Raji (cell line): ENCODE measurements around the gene MUC5AC.

ENCODE experiments used
- POLR2A ChIP-seq: IDR thresholded peaks from 2 replicates; pipeline ENCODE4 v1.6.1; 2011; ENCODE audit warnings: low read depth, low read length, control low read depth; ENCODE audit not compliant: insufficient read depth

The MUC5AC gene

DNA sequence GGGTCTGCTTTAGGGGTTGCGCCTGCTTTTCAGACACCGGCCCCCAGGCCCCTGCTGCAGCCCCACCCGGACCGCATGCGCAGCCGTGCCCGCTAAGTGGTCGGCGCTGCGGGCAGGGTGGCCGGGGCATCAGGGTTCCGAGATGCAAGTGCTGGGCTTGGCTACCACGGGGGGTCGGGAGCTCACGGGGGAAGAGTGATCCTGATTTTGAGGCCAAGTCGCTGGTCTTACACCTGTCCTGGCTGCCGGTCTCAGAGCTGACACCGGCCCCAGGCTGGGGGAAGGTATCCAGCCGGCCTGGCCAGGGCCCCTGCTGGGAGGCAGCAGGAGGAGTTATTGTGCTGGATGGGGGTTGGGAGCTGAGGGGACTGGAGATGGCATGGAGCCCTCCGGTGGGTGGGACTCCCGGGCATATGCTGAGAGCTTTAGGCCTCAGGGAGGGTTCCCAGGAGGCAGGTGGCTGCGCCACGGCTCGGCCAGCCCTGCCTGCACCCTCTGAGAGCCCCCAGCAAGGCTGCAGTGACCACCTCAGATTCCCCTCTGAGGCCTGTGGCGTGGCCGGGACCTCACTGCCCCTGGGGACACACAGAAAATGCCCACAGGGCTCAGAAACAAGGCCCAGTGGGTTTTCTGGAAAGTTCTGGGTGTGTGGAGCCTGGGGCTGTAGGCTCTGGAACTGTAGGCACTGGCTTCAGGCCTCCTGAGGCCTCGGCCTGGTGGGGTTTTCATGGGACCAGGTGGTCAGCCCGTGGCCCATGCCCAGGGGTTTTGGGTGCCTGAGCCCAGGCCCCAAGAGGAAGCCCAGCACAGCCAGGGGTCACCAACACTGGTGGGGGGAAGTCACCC lies 4.4 kb upstream of the MUC5AC start:
- TF ChIP-seq POLR2A: no peak

DNA sequence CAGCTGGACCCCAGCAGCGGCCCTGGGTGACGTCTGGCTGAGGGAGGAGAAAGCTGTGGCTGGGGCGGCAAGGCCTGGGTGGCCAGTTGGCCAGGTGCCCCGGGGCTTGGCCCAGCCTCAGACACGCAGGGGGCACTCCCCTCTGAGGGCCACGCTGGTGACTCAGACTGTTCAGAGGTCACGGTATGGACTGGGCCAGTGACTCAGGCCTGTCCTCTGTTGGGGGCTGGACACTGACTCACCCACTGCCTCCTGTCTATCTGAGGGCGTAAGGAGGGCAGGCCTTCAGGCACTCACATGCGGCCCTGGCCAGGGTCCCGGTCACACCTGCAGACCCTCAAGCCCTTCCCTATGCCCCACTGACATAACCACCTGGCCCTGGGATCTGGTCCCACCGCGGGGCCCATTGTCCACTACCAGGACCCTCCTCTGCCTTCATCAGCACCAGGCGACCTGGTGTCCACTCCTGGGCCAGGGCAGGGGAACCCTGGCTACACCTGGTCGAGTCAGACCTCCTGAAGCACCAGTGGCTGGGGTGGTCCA lies 3.7 kb upstream of the MUC5AC start:
- no peak for TF ChIP-seq POLR2A

DNA sequence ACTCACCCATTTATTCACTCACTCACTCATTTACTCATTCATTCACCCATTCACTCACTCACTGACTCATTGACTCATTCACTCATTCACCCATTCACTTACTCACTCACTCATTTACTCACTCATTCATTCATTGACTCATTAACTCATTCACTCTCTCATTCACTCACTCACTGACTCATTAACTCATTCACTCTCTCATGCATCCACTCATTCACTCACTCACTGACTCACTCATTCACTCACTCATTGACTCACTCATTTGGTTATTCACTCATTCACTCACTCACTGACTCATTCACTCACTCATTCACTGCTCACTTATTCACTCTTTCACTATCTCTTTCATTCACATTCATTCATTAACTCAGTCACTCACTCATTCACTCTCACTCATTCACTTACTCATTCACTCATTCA lies 2.5 kb upstream of the MUC5AC start:
- no peak for TF ChIP-seq POLR2A

DNA sequence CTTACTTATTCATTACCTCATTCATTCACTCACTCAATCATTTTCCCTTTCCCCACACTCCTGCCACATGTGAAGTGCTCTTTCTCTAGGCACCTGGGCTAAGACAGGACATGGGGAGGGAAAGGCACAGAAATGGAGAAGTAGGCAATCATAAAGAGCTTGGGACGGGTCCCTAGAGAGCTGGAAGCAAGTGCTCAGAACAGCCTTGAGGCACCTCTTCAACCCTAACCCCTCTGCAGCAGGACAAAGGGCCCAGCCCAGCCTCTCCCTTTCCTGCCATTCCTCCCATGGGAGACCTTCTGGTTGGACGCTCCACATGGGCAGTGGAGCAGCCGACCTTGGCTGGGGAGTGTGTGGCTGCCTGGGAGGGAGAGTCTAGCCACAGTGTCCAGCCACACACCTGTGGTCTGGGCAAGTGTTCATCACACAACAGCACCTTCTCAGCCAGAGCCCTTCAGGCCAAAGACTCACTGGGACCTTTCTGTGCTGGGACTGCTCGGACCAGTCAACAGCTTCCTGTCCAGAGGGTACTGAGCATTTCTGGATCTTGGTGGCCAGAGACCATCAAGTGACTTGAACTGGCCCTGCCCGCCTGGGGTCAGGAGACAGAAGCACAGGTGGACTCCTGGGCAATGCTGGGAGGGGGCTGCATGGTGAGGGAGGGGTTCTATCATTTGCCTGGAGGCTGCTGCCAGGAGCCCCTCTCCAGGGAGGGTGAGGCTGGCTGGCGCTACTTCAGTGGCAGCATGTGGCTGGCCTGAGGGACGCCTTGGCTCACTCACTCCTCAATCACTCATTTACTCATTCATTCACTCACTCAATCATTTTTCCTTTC lies 1.0 kb upstream of the MUC5AC start:
- TF ChIP-seq POLR2A: no peak

DNA sequence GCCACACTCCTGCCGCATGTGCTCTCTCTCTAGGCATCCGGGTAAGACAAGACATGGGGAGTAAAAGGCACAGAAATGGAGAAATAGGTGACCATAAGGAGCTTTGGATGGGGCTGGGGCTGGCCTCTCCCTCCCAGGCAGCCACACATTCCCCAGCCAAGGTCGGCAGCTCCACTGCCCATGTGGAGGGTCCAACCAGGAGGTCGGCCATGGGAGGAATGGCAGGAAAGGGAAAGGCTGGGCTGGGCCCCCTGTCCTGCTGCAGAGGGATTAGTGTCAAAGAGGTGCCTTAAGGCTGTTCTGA lies 460 bp upstream of the MUC5AC start:
- TF ChIP-seq POLR2A: no peak

DNA sequence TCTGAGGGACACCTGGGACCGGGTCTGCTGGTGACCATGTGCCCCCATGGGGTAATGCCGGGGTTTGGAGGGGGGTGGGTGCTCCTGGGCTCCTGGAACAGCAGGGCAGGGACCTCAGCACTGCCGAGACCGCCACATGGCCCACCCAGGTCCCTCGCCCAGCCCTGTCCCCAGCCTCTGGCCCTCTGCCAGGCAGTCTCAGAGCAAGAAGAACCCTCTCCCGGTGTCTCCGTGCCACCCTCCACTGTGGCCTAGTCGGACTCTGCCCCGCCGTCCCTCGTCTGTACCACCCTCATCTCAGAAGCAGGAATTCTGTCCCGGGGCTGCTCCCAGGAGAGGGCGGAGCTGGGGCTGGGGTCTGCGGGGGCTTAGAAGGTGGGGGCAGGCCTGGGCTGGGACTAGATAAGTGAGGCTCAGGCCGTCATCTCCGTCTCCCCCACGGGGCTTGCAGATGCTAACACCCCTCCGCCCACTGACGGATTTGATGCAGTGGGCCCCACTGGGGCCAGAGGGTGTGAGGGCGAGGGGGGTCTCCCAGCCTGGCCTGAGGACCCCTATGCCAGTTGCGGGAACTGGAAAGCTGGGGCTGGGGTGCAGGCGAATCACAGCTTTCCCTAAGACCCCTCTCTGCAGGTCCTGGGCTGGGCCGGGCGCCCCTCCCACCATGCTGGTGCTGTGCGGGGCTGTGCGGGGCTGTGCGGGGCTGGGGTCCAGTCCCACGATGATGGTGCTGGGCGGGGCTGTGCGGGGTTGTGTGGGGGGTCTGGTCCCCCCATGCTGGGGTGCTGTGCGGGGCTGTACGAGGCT lies 1.1 kb downstream of the MUC5AC start:
- TF ChIP-seq POLR2A: no peak

DNA sequence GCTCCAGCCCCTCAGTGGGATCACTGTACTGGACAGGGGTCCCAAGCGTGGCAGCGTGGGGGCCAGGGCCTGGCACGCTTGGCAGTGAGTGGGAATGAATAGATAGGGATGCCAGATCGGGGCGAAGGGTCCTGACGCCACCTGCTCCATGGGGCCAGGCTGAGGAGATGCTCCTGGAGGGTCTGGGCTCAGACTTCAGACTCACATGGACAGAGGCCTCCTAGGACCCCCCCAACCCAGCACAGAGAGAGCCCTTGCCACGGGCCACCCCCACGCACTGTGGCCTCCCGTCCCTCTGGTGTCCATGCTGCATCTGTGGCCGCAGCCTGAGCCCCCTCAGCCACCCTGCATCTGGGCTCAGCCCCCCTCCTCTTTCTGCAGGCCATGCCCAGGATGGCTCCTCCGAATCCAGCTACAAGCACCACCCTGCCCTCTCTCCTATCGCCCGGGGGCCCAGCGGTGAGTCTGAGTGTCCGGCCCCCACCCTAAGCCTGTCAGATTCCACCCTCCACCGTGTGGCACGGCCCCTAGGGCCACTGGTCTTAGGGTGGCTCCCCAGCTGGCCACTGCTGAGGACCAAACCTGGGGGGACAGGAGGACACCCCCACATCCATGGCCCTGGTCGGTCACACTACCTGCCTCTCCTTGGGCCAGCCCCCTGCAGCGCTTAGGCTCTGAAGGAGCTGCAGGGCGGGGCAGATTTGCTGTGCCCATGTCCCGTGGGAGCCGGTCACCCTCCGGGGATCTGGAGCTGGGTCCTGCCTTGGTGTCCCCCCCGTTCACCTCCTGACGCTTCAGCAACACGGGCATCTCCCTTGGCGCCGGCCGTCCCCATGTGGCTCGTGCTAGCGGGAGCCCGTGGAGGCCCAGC lies 2.7 kb downstream of the MUC5AC start:
- TF ChIP-seq POLR2A: no peak

DNA sequence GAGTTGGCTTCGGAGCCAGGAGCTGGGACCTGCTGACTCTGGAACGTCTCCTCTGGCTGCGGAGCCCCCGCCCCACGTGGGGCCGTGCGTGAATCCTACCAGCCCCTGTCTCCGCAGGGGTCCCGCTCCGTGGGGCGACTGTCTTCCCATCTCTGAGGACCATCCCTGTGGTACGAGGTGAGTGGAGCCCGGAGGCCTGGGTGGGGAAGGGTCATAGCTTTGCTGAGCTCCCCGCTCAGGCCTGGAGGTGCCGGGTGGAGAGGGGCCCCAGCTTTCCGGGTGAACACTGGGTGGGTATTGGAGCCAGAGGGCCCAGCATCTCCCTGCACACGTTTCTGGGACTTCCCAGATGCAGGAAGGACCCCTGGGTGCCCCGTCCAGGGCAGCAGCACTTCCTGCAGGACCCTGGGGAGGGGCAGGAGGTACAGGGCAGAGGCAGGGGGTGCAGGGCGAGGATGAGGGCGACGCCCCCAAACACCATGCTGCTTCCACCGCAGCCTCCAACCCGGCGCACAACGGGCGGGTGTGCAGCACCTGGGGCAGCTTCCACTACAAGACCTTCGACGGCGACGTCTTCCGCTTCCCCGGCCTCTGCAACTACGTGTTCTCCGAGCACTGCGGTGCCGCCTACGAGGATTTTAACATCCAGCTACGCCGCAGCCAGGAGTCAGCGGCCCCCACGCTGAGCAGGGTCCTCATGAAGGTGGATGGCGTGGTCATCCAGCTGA lies 3.8 kb downstream of the MUC5AC start:
- TF ChIP-seq POLR2A: no peak

DNA sequence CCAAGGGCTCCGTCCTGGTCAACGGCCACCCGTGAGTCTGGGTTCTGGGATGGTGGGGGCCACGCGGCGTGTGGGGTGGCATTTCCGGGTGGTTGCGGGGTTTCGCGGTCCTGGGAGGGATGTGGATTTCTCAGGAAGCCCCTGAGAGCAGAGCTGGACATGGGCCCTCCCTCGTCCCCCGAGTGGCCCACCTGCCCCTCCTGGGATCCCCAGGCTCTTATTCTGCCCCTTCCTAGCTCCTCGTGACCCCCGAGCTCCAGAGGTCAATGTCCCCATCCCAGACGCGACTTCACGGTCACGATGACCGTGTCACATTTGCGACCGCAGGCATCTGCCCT lies 4.4 kb downstream of the MUC5AC start:
- no peak for TF ChIP-seq POLR2A

DNA sequence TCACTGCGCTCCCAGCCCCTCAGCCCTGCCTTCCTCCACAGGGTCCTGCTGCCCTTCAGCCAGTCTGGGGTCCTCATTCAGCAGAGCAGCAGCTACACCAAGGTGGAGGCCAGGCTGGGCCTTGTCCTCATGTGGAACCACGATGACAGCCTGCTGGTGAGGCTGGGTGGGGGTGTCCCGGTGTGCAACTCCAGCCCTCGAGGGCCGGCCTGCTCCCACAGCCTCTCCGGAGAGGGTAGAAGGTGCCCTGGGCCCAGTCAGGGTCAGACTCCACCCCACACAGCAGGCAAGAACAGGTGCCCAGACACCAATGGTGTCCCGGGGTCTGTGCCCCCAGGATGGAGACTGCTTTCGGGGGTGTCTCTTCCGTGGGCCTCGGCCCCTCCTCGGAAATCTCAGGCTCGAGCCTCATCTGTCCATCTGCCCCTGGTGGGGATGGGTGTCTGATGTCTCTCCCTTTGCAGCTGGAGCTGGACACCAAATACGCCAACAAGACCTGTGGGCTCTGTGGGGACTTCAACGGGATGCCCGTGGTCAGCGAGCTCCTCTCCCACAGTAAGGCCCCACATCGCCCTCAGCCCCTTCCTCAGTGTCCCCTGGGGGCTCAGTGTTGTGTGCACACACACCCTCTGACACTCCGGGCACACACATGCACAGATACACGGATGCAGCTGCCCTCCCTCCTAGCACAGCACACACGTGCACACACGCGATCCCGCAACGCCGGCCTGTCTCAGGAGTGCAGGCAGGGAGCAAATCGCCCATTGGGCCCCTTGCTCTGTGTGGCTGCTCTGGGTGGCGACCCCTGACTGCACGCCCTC lies 4.9 kb downstream of the MUC5AC start:
- TF ChIP-seq POLR2A: no peak

DNA sequence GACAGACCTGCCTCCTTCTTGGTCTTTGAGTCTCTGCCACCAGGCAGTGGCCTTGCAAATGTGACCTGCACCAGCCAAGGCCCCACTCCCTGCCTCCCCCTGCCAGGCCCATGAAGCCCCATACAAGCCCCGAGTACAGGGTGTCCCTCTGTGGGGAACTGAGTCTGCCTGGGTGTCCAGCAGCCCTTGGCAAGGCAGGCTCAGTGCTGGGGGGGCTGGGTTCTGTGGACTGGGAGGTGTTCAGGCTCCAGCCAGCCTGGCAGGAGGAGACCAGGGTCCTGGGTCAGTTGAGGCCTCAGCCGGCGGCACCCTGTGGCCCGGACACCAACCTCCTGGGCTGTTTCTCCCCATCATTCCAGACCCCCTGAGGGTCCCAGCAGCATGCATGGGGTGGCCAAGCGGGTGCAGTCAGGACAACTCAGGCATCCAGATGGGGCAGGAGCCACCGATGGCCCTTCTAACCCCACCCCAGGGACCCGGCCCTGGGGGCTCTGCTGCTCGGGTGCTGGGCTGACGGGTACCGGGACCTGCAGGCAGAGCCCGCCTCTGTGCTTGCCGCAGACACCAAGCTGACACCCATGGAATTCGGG lies 5.7 kb downstream of the MUC5AC start:
- TF ChIP-seq POLR2A: no peak

DNA sequence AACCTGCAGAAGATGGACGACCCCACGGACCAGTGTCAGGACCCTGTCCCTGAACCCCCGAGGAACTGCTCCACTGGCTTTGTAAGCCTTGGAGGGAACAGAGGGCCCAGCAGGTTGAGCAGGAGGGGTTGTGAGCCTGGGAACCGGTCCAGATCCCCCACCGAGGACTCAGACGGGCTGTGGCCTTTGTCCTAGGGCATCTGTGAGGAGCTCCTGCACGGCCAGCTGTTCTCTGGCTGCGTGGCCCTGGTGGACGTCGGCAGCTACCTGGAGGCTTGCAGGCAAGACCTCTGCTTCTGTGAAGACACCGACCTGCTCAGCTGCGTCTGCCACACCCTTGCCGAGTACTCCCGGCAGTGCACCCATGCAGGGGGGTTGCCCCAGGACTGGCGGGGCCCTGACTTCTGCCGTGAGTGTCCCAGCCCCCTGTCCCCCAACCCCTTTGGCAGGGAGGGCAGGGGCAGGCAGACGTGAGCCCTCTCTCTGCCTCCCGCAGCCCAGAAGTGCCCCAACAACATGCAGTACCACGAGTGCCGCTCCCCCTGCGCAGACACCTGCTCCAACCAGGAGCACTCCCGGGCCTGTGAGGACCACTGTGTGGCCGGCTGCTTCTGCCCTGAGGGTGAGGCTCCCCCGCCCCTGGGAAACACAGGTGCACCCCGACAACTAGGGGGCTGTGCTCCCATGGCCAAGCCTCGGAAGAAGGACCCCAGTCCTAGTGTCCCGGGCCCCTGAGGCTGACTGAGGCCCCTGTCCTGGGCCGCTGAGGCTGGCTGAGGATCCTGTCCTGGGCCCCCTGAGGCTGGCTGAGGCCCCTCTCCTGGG lies 6.4 kb downstream of the MUC5AC start:
- TF ChIP-seq POLR2A: no peak
